Kidney (tissue), 14 donors: ENCODE data around the gene DHX30. TPM values are rescaled to one million over a fixed set of nuclear protein-coding genes. Genes with fewer than 3 reads are reported as not detected.

Experiments used
- DNase-seq, 5 donors: peaks; one replicate each; pipeline ENCODE4 v3.0.0-alpha.2; 2013 to 2020
- FAIRE-seq: peaks from 2 replicates; lab custom pipeline; 2012; peaks lifted over from hg19 to GRCh38; lab: Jason Lieb, UNC
- H3K27ac ChIP-seq, 2 donors: one replicate each; pipeline ENCODE4 v1.7.0; 2013; ENCODE audit warnings: low read depth in 2 of 2, low read length in 2 of 2, inconsistent platforms in 1 of 2
- H3K27me3 ChIP-seq: one replicate; pipeline ENCODE4 v1.7.1; 2013; ENCODE audit warnings: low read length, inconsistent platforms; ENCODE audit not compliant: control insufficient read depth, insufficient read depth
- H3K36me3 ChIP-seq, 3 donors: one replicate each; pipeline versions ENCODE4 v1.7.0 to v1.7.1; 2013; ENCODE audit warnings: low read length in 3 of 3, control low read depth in 1 of 3, inconsistent platforms in 1 of 3; ENCODE audit not compliant: insufficient read depth in 3 of 3, control insufficient read depth in 2 of 3
- H3K4me1 ChIP-seq, 3 donors: one replicate each; pipeline versions ENCODE4 v1.7.0 to v1.7.1; 2013; ENCODE audit warnings: low read length in 3 of 3, inconsistent platforms in 1 of 3, low read depth in 1 of 3; ENCODE audit not compliant: control insufficient read depth in 2 of 3, insufficient read depth in 2 of 3
- H3K4me3 ChIP-seq, 3 donors: one replicate each; pipeline versions ENCODE4 v1.7.0 to v1.8.1; 2013; ENCODE audit warnings: low read length in 3 of 3, control low read depth in 1 of 3, inconsistent platforms in 1 of 3
- H3K9ac ChIP-seq, 3 donors: one replicate each; pipeline versions ENCODE4 v1.7.0 to v1.7.1; 2013; ENCODE audit warnings: low read length in 3 of 3, control low read depth in 1 of 3, inconsistent platforms in 1 of 3
- H3K9me3 ChIP-seq, 3 donors: one replicate each; pipeline versions ENCODE4 v1.7.0 to v1.7.1; 2013; ENCODE audit warnings: low read length in 3 of 3, control low read depth in 1 of 3, inconsistent platforms in 1 of 3; ENCODE audit not compliant: control insufficient read depth in 2 of 3, insufficient read depth in 1 of 3
- intact Hi-C: fragments of 100-400 bp; cut with DNase I; formaldehyde crosslinking; loops from one replicate; pipeline ENCODE4 v1.11.1; 2022
- polyA plus RNA-seq: library from polyadenylated mRNA; stranded (reverse); fragments of 350-450 nt; fragmentation: Illumina TruSeq; extraction: RNeasy Lipid Tissue Mini Kit (QIAGEN cat#74804); gene quantifications from one replicate; pipeline ENCODE4 v1.2.3, GENCODE V29; 2014; ENCODE audit warnings: low read depth, low replicate concordance; ENCODE audit not compliant: insufficient read depth
- total RNA-seq: library from RNA; stranded (reverse); fragmentation: NEBNext Ultra II Directional; extraction: Animal tissue kit (Norgen Biotek cat#: 25700); gene quantifications from one replicate; pipeline ENCODE4 v1.2.1, GENCODE V29; 2021
- TF ChIP-seq, protein P1 (sequence below): IDR thresholded peaks from 3 replicates; pipeline ENCODE4 v1.5.1; 2012; ENCODE audit warnings: mild to moderate bottlenecking, moderate library complexity, borderline replicate concordance; ENCODE audit not compliant: insufficient read depth; ENCODE audit errors: extremely low read depth
- donor health status: control.
- donor health status: control.
- donor health status: control.
- donor health status: control.
- donor health status: control.
- donor health status: DM: yes; HTN: yes; CAD: no.
- donor health status: Normal renal cell carcinoma (clear cell type).

Gene DHX30
- total and polyA plus RNA-seq, 2 donors from 2014 or later: 37.8 to 59.7 TPM

DNA sequence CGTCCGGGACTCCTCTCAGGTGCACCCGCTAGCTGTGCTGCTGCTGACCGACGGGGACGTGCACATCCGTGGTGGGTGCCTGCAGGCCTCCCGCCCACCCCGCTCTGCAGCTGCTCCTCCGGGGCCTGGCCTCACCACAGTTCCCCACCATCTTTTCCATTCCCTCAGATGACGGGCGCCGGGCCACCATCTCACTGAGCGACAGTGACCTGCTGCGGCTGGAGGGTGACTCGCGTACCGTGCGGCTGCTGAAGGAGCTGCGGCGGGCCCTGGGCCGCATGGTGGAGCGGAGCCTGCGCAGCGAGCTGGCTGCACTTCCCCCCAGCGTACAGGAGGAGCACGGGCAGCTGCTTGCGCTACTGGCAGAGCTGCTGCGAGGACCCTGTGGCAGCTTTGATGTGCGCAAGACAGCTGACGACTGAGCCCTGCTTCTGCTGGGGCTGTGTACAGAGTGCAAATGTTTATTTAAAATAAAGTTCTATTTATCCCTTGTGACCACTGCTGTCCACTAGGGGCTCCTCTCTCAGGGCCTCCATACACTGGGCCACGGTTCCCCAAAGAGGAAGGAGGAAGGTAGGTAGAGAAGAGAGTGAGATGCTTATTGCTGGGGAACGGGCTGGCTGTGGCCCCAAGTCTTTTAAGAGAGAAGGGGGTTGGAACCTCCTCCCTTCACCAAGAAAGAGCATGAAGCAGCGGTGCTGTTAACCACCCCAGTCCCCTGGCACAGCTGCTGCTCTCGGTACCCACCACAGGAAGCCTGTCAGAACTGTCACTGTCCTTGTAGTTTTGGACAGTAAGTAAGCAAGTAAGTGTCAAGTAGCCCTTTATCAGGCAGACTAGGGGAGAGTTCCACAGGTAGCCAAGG lies 47.0 kb downstream of the DHX30 start:
- DNase-seq: peak in 2 of 5 donors; percentile 54 to 73
- H3K9ac ChIP-seq: no peak overlapping the region
- intact Hi-C loops: loop anchor here (10.0 kb wide), 2 partner anchors 135 to 305 kb away; no protein-coding TSS in a partner anchor
- no peaks in the 10 kb centered on the region for H3K9me3 ChIP-seq
- no peak overlapping the region for H3K27ac ChIP-seq
- TF ChIP-seq, protein P1, sequence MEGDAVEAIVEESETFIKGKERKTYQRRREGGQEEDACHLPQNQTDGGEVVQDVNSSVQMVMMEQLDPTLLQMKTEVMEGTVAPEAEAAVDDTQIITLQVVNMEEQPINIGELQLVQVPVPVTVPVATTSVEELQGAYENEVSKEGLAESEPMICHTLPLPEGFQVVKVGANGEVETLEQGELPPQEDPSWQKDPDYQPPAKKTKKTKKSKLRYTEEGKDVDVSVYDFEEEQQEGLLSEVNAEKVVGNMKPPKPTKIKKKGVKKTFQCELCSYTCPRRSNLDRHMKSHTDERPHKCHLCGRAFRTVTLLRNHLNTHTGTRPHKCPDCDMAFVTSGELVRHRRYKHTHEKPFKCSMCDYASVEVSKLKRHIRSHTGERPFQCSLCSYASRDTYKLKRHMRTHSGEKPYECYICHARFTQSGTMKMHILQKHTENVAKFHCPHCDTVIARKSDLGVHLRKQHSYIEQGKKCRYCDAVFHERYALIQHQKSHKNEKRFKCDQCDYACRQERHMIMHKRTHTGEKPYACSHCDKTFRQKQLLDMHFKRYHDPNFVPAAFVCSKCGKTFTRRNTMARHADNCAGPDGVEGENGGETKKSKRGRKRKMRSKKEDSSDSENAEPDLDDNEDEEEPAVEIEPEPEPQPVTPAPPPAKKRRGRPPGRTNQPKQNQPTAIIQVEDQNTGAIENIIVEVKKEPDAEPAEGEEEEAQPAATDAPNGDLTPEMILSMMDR: peak; percentile 5
- H3K36me3 ChIP-seq: peaks cover 4 to 61% (median 28%) of the 10 kb centered on the region in 3 donors
- no peak overlapping the region for H3K4me3 ChIP-seq
- H3K4me1 ChIP-seq: no peaks in the 10 kb centered on the region
- FAIRE-seq: no peak
- H3K27me3 ChIP-seq: no peaks in the 10 kb centered on the region

DNA sequence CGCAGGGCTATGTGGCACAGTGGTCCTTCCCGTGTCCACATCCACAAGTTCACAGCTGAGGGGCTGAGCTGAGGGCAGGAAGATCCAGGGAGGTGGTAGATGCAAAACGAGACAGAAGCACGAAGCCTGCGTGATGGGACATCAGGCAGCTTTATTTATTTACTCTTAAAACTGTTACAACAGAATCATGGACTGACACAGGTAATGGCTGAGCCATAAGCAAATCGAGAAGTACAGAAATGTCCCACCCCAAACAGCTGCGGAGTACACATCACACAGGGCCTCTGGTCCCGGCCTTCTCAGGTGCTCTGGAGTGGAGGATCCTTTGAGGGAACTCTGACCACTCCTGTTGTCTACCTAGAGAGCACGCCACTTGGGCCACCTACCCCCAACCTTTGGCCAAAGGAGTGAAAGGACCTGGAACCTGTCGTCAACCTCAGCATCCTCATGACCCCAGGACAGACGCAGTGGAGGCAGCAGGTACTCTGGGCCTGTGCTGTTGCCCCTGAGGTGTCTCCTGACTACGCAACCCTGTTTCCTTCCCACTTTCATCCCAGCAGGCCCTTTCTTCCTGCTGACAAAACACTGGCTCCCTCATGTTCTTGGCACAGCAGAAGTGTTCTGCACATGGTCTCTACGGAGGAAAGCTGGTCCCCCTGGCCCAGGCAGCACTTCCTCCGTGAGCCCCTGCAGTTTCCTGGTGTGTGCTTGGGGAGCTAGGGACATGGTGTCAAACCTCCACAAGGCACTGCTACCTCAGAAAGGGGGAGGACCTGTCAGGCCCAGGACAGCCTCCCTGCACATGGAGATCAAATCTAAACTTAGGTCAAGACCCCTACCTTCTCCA lies 47.8 kb downstream of the DHX30 start:
- Histone ChIP-seq H3K36me3 (peaks cover 4 to 64% (median 33%) of the 10 kb centered on the region in 3 donors), H3K27me3 (no peaks in the 10 kb centered on the region), H3K27ac (no peak overlapping the region), H3K9ac (no peak overlapping the region), H3K9me3 (no peaks in the 10 kb centered on the region), H3K4me3 (no peak overlapping the region), H3K4me1 (no peaks in the 10 kb centered on the region)
- DNase-seq (peak in 1 of 5 donors; percentile 32), FAIRE-seq (no peak)
- TF ChIP-seq, protein P1: no peak
- intact Hi-C loops: loop anchor here (10.0 kb wide), 1 partner anchor 134 kb away; no protein-coding TSS in a partner anchor

DNA sequence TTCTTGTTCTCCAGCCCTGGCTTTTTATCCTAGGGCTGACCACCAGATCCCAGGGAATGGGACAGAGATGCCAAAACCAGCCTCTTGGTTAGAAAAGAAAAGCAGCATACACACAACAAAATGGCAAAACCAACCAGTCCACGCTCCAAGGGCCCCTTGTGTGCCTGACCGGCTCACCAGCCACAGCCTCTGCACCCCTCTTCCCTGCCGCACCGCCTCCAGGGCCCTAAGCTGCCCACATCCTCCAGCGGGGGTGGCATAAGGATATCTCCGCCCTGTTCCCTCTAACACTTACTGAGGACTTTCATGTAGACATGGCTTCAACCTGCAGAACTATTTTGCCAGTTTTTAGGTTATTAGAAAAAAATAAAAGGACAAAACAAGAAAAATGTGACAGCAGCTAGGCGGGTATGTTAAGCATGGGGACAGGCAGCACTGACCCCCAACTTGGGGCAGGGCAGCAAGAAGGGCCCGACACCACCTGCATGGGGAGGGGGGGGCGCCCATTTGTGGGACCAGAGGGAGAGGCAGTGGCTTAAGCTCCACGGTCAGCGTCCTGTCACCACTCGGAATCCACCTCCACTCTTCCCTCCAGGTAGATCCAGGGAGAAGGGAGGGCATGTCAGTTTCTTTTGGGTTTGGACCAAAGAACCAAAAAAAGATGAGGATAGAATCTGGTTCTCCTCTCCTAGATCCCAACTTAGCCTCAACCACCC lies 49.1 kb downstream of the DHX30 start:
- no peaks in the 10 kb centered on the region for H3K27me3 ChIP-seq
- H3K9ac ChIP-seq: no peak overlapping the region
- peaks cover 4 to 62% (median 33%) of the 10 kb centered on the region in 3 donors for H3K36me3 ChIP-seq
- FAIRE-seq (no peak), DNase-seq (peak in 1 of 5 donors; percentile 59)
- no peaks in the 10 kb centered on the region for H3K4me1 ChIP-seq
- H3K9me3 ChIP-seq: no peaks in the 10 kb centered on the region
- H3K27ac ChIP-seq: no peak overlapping the region
- intact Hi-C loops: loop anchor here (10.0 kb wide), 1 partner anchor 133 kb away; no protein-coding TSS in a partner anchor
- TF ChIP-seq, protein P1: no peak
- H3K4me3 ChIP-seq: no peak overlapping the region
